IPS-20b (cell line): ENCODE measurements around the gene TPRN.

Experiments
- H3K27ac ChIP-seq: one replicate; pipeline ENCODE4 v1.5.1; 2013; ENCODE audit warnings: low read length
- H3K27me3 ChIP-seq: 2 replicates; pipeline ENCODE4 v1.6.1; 2013; ENCODE audit warnings: mild to moderate bottlenecking, low read length, inconsistent platforms; ENCODE audit not compliant: insufficient read depth
- H3K36me3 ChIP-seq: 2 replicates; pipeline ENCODE4 v1.6.1; 2013; ENCODE audit warnings: low read depth, mild to moderate bottlenecking, inconsistent platforms, low read length, moderate library complexity; ENCODE audit not compliant: insufficient read depth
- H3K4me1 ChIP-seq: 2 replicates; pipeline ENCODE4 v1.6.1; 2013; ENCODE audit warnings: mild to moderate bottlenecking, control low read depth, inconsistent platforms, low read length, moderate library complexity; ENCODE audit not compliant: insufficient read depth
- H3K4me3 ChIP-seq: 2 replicates; pipeline ENCODE4 v1.5.1; 2013; ENCODE audit warnings: mild to moderate bottlenecking, low read length, inconsistent platforms
- H3K9ac ChIP-seq: 2 replicates; pipeline ENCODE4 v1.6.1; 2013; ENCODE audit warnings: low read depth, mild to moderate bottlenecking, inconsistent platforms, low read length, moderate library complexity
- H3K9me3 ChIP-seq: 2 replicates; pipeline ENCODE4 v1.6.1; 2013; ENCODE audit warnings: mild to moderate bottlenecking, low read depth, low read length, inconsistent platforms; ENCODE audit not compliant: insufficient read depth

The TPRN gene

GRCh38 chr9:137178201-137178938, 22.2 kb downstream of the TPRN start:
- Histone ChIP-seq H3K9me3 (no peaks in the 10 kb centered on the region), H3K27ac (no peak overlapping the region), H3K9ac (no peak overlapping the region), H3K4me3 (no peak overlapping the region), H3K4me1 (no peaks in the 10 kb centered on the region), H3K27me3 (peaks cover 30% of the 10 kb centered on the region), H3K36me3 (peaks cover 33% of the 10 kb centered on the region)

GRCh38 chr9:137176302-137177182, 24.0 kb downstream of the TPRN start:
- Histone ChIP-seq H3K9ac (no peak overlapping the region), H3K4me3 (no peak overlapping the region), H3K27ac (no peak overlapping the region), H3K9me3 (no peaks in the 10 kb centered on the region), H3K27me3 (peaks cover 48% of the 10 kb centered on the region), H3K36me3 (peaks cover 19% of the 10 kb centered on the region), H3K4me1 (no peaks in the 10 kb centered on the region)

GRCh38 chr9:137175345-137175961, 25.1 kb downstream of the TPRN start:
- peaks cover 9% of the 10 kb centered on the region for H3K36me3 ChIP-seq

GRCh38 chr9:137174722-137175293, 25.7 kb downstream of the TPRN start:
- Histone ChIP-seq H3K4me3 (no peak overlapping the region), H3K9ac (no peak overlapping the region), H3K27ac (no peak overlapping the region), H3K27me3 (peaks cover 65% of the 10 kb centered on the region), H3K9me3 (no peaks in the 10 kb centered on the region), H3K36me3 (peaks cover 3% of the 10 kb centered on the region; the same call in 1 of the 2 replicates), H3K4me1 (no peaks in the 10 kb centered on the region)

More at GRCh38 chr9:137175345-137175961, 25.1 kb downstream of the TPRN start:
- Histone ChIP-seq H3K4me3 (no peak overlapping the region), H3K9me3 (no peaks in the 10 kb centered on the region), H3K27ac (no peak overlapping the region), H3K4me1 (no peaks in the 10 kb centered on the region), H3K9ac (no peak overlapping the region), H3K27me3 (peaks cover 59% of the 10 kb centered on the region)

GRCh38 chr9:137173796-137174664, 26.5 kb downstream of the TPRN start:
- H3K27ac ChIP-seq, result no peak overlapping the region
- no peaks in the 10 kb centered on the region for H3K4me1 ChIP-seq
- peaks cover 73% of the 10 kb centered on the region for H3K27me3 ChIP-seq
- H3K36me3 ChIP-seq, result no peaks in the 10 kb centered on the region
- H3K9ac ChIP-seq, result no peak overlapping the region
- no peak overlapping the region for H3K4me3 ChIP-seq
- H3K9me3 ChIP-seq, result no peaks in the 10 kb centered on the region

- Histone ChIP-seq H3K9ac (no peak overlapping the region), H3K27me3 (peaks cover 82% of the 10 kb centered on the region), H3K36me3 (no peaks in the 10 kb centered on the region), H3K9me3 (no peaks in the 10 kb centered on the region), H3K27ac (no peak overlapping the region), H3K4me3 (no peak overlapping the region), H3K4me1 (no peaks in the 10 kb centered on the region)
Measured at GRCh38 chr9:137172901-137173795, 27.4 kb downstream of the TPRN start.

- Histone ChIP-seq H3K36me3 (no peaks in the 10 kb centered on the region), H3K27ac (no peak overlapping the region), H3K4me3 (no peak overlapping the region), H3K27me3 (peaks cover 99% of the 10 kb centered on the region), H3K4me1 (no peaks in the 10 kb centered on the region), H3K9ac (no peak overlapping the region), H3K9me3 (no peaks in the 10 kb centered on the region)
Measured at GRCh38 chr9:137171149-137171900, 29.2 kb downstream of the TPRN start.

GRCh38 chr9:137170486-137171148, 29.9 kb downstream of the TPRN start:
- Histone ChIP-seq H3K27me3 (peaks cover 99% of the 10 kb centered on the region), H3K27ac (no peak overlapping the region), H3K4me3 (no peak overlapping the region), H3K4me1 (no peaks in the 10 kb centered on the region), H3K36me3 (no peaks in the 10 kb centered on the region), H3K9ac (no peak overlapping the region), H3K9me3 (no peaks in the 10 kb centered on the region)

GRCh38 chr9:137169896-137170358, 30.6 kb downstream of the TPRN start, which contains the start of gene LRRC26:
Gene LRRC26, minus strand, starts transcription at chr9:137170051. Its CDS starts 108 bp downstream, at chr9:137169943.
- H3K27me3 ChIP-seq, result peaks cover 99% of the 10 kb centered on the region
- H3K4me1 ChIP-seq, result no peaks in the 10 kb centered on the region
- no peak within 1 kb of the TSS for H3K9ac ChIP-seq
- H3K27ac ChIP-seq, result no peak within 1 kb of the TSS
- H3K9me3 ChIP-seq, result no peaks in the 10 kb centered on the region
- peak within 1 kb of the TSS; percentile 60; the same call in 1 of the 2 replicates for H3K4me3 ChIP-seq
- H3K36me3 ChIP-seq, result no peaks in the 10 kb centered on the region
